GM23338 (cell line): ENCODE results near the gene CCDC74B. TPM values are rescaled to one million over a fixed set of nuclear protein-coding genes. Genes with fewer than 3 reads are reported as not detected.
"Not testable (repeated sequence)": the region's sequence is repeated elsewhere in the genome, so short reads cannot be mapped to it uniquely, and the experiment has no call there.

Source experiments
- ATAC-seq: fragments of 200-7000 bp; cut with Tn5 transposase; 3 replicates; pipeline ENCODE4 v1.9.1; 2020
- DNase-seq: peaks from one replicate; pipeline ENCODE4 v3.0.0-alpha.2; 2015; ENCODE audit warnings: low spot score
- H2AFZ ChIP-seq: fragments of 200-600 bp; sonication (generic); 2 replicates; pipeline ENCODE4 v1.8.0; 2016; ENCODE audit warnings: antibody characterized with exemption, mild to moderate bottlenecking, moderate library complexity
- H3F3A ChIP-seq: fragments of 200-600 bp; sonication (generic); replicated peaks from 2 replicates; pipeline ENCODE4 v1.8.0; 2017; ENCODE audit warnings: antibody characterized with exemption, mixed run types, low read depth
- H3K27ac ChIP-seq: fragments of 200-600 bp; sonication (generic); 2 replicates; pipeline ENCODE4 v1.6.1; 2016; ENCODE audit warnings: low read depth
- H3K27me3 ChIP-seq: fragments of 200-600 bp; sonication (generic); 2 replicates; pipeline ENCODE4 v1.8.0; 2016; ENCODE audit warnings: mild to moderate bottlenecking, mixed run types, moderate library complexity; ENCODE audit not compliant: insufficient read depth
- H3K36me3 ChIP-seq: fragments of 200-600 bp; sonication (generic); 2 replicates; pipeline ENCODE4 v1.8.0; 2016; ENCODE audit warnings: mild to moderate bottlenecking; ENCODE audit not compliant: insufficient read depth
- H3K4me1 ChIP-seq: fragments of 200-600 bp; sonication (generic); 2 replicates; pipeline ENCODE4 v1.8.0; 2016; ENCODE audit warnings: mild to moderate bottlenecking, moderate library complexity; ENCODE audit not compliant: insufficient read depth
- H3K4me2 ChIP-seq: fragments of 200-600 bp; sonication (generic); 2 replicates; pipeline ENCODE4 v1.7.1; 2017; ENCODE audit warnings: mixed run types
- H3K4me3 ChIP-seq: fragments of 200-600 bp; sonication (generic); 2 replicates; pipeline ENCODE4 v1.6.1; 2016; ENCODE audit warnings: mixed run types
- H3K79me2 ChIP-seq: fragments of 200-600 bp; sonication (generic); replicated peaks from 2 replicates; pipeline ENCODE4 v1.8.0; 2017; ENCODE audit warnings: mild to moderate bottlenecking; ENCODE audit not compliant: insufficient read depth
- H3K9me2 ChIP-seq: fragments of 200-600 bp; sonication (generic); 2 replicates; pipeline ENCODE4 v1.8.0; 2017; ENCODE audit not compliant: insufficient read depth
- H4K20me1 ChIP-seq: fragments of 200-600 bp; sonication (generic); replicated peaks from 2 replicates; pipeline ENCODE4 v1.8.0; 2017; ENCODE audit warnings: mild to moderate bottlenecking; ENCODE audit not compliant: insufficient read depth
- H3K27ac Mint-ChIP-seq: 2 replicates; pipeline ENCODE4 v1.8.0; 2020; ENCODE audit warnings: inconsistent platforms, mild to moderate bottlenecking, moderate library complexity, mixed read lengths
- H3K27me3 Mint-ChIP-seq: 3 replicates; pipeline ENCODE4 v1.8.0; 2022; ENCODE audit warnings: low read depth, mild to moderate bottlenecking, moderate library complexity, mixed read lengths, inconsistent platforms; ENCODE audit not compliant: insufficient read depth, poor library complexity
- H3K36me3 Mint-ChIP-seq: 3 replicates; pipeline ENCODE4 v1.8.0; 2021; ENCODE audit warnings: low read depth, mild to moderate bottlenecking, inconsistent platforms, moderate library complexity, mixed read lengths
- H3K4me1 Mint-ChIP-seq: 3 replicates; pipeline ENCODE4 v1.8.0; 2020; ENCODE audit warnings: mild to moderate bottlenecking, inconsistent platforms, mixed read lengths
- H3K4me3 Mint-ChIP-seq: 3 replicates; pipeline ENCODE4 v1.8.0; 2021; ENCODE audit warnings: moderate library complexity, mild to moderate bottlenecking, inconsistent platforms, mixed read lengths
- H3K9me3 Mint-ChIP-seq: 3 replicates; pipeline ENCODE4 v1.8.0; 2020; ENCODE audit warnings: moderate library complexity, mild to moderate bottlenecking, inconsistent platforms, mixed read lengths
- EZH2phosphoT487 ChIP-seq: fragments of 200-600 bp; sonication (generic); IDR thresholded peaks from one replicate; pipeline ENCODE4 v1.8.1; 2018; ENCODE audit warnings: antibody characterized with exemption; ENCODE audit not compliant: unreplicated experiment
- JUNB ChIP-seq: IDR thresholded peaks from one replicate; pipeline ENCODE4 v1.6.1; 2016; ENCODE audit warnings: antibody characterized with exemption; ENCODE audit not compliant: unreplicated experiment
- NANOG ChIP-seq: IDR thresholded peaks from 2 replicates; pipeline ENCODE4 v1.6.1; 2016; ENCODE audit warnings: antibody characterized with exemption, borderline replicate concordance
- STAT1 ChIP-seq: IDR thresholded peaks from one replicate; pipeline ENCODE4 v1.6.1; 2016; ENCODE audit warnings: antibody characterized with exemption; ENCODE audit not compliant: unreplicated experiment
- polyA plus RNA-seq: library from polyadenylated mRNA; unstranded; fragments of >200 nt; fragmentation: Nextera tagmentation; extraction: Ambion mirVana; gene quantifications from 2 replicates; pipeline ENCODE4 v1.2.1, GENCODE V29; 2016
- total RNA-seq: library from RNA; depleted of rRNA; stranded (reverse); fragments of >200 nt; shearing (Covaris generic); gene quantifications from 2 replicates; pipeline ENCODE4 v1.2.3, GENCODE V29; 2014
- TF ChIP-seq, protein P1 (sequence below): IDR thresholded peaks from 2 replicates; pipeline ENCODE4 v1.6.1; 2016; ENCODE audit warnings: antibody characterized with exemption

The CCDC74B gene
- total and polyA plus RNA-seq, 2 experiments from 2014 or later, result 16.4 to 34.5 TPM

DNA sequence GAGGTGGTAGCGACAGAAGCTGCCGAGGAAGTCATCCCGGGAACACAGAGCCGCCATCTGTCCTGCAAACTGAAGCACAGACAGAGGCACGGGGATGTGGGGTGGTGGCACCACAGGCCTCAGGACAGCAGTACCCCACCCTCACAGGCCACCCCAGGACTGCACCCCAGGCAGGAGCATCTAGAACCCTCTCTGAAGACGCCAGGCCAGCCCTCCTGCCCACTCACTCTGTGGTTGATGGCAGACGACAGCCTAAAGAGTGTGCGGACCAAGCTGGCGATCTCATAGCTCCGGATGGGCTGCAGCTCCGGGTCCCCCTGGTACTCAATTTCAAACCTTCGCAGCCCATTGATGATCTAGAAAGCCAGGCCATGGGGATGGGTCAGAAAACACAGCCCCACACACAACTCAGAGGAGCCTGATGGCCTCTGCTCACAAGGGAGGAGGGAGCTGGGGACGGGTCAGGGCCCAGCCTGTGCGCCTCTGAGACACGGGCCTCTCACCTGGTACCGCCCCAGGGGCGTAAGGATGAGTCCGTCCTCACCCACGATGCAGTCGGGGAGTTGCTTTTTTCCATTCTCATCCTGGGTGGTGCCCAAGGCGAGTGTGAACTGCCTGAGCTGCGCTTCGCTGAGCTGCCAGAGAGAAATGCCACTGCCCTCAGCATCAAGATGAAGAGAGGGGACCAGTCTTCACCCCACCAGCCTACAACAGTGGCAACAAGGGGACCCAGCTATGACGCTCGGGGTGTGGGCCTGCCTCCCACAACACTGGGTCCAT, 8.1 kb upstream of the CCDC74B start (continued):
- TF ChIP-seq, protein P1, sequence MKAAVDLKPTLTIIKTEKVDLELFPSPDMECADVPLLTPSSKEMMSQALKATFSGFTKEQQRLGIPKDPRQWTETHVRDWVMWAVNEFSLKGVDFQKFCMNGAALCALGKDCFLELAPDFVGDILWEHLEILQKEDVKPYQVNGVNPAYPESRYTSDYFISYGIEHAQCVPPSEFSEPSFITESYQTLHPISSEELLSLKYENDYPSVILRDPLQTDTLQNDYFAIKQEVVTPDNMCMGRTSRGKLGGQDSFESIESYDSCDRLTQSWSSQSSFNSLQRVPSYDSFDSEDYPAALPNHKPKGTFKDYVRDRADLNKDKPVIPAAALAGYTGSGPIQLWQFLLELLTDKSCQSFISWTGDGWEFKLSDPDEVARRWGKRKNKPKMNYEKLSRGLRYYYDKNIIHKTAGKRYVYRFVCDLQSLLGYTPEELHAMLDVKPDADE, result no peak
- TF ChIP-seq STAT1 (no peak), JUNB (no peak), NANOG (no peak), EZH2phosphoT487 (no peak)

- not testable (repeated sequence) for H3K4me2 ChIP-seq, H2AFZ ChIP-seq, H4K20me1 ChIP-seq, H3K9me2 ChIP-seq, H3K27me3 ChIP-seq, H3K4me3 Mint-ChIP-seq, H3K27me3 Mint-ChIP-seq, H3K9me3 Mint-ChIP-seq, ATAC-seq, H3K27ac ChIP-seq, H3K4me1 ChIP-seq, H3K27ac Mint-ChIP-seq, H3K79me2 ChIP-seq, H3K4me3 ChIP-seq, H3K36me3 ChIP-seq, H3K4me1 Mint-ChIP-seq, H3F3A ChIP-seq, DNase-seq
- peaks cover 21% of the 10 kb centered on the region for H3K36me3 Mint-ChIP-seq
These were observed 7.4 kb upstream of the CCDC74B start for GRCh38 chr2:130152136-130152815.

DNA sequence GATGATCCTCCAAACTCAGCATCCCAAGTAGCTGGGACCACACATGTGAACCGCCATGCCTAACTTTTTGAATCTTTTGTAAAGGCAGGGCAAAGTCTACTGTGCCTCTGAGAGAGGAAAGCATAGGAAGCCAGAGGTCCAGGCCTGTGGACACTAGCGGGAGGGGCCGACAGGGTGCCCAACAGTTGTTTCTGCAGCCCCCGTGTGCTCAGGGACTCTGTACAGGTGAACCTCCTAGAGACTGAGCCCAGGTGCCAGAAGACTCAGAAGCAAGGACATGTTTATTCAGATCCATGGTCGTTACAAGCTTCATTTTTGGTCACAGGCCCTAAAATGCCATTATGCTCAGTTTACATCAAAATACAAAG, 6.2 kb upstream of the CCDC74B start:
- H3F3A ChIP-seq, H3K9me2 ChIP-seq, H3K27me3 Mint-ChIP-seq, H3K27ac ChIP-seq, H3K9me3 Mint-ChIP-seq, H3K27me3 ChIP-seq, H3K4me1 Mint-ChIP-seq, ATAC-seq, H3K4me3 ChIP-seq, H4K20me1 ChIP-seq, H3K4me2 ChIP-seq, DNase-seq, H3K79me2 ChIP-seq, H3K27ac Mint-ChIP-seq, H2AFZ ChIP-seq, H3K4me1 ChIP-seq, H3K4me3 Mint-ChIP-seq, H3K36me3 ChIP-seq: not testable (repeated sequence)
- peaks cover 21% of the 10 kb centered on the region for H3K36me3 Mint-ChIP-seq
